Transverse colon (tissue), 4 donors: Measurements from ENCODE around the gene PLPP3.

Experiments
- POLR2AphosphoS5 ChIP-seq, 3 donors: sonication (generic); formaldehyde crosslinking; IDR thresholded peaks; one replicate each; pipeline ENCODE4 v1.6.1; 2016; ENCODE audit warnings: antibody characterized with exemption in 3 of 3
- TF ChIP-seq, protein P1 (sequence below), 5 experiments: fragments of 200-600 bp in 3 of 5; fragments of 450-650 bp in 2 of 5; sonication (generic) in 3 of 5; IDR thresholded peaks; 1 replicate in 2 of 5; 2 replicates in 3 of 5; pipeline ENCODE4 v1.5.1; 2016 to 2017; ENCODE audit warnings: antibody characterized with exemption in 5 of 5, inconsistent platforms in 3 of 5, mild to moderate bottlenecking in 2 of 5, moderate library complexity in 1 of 5

DNA sequence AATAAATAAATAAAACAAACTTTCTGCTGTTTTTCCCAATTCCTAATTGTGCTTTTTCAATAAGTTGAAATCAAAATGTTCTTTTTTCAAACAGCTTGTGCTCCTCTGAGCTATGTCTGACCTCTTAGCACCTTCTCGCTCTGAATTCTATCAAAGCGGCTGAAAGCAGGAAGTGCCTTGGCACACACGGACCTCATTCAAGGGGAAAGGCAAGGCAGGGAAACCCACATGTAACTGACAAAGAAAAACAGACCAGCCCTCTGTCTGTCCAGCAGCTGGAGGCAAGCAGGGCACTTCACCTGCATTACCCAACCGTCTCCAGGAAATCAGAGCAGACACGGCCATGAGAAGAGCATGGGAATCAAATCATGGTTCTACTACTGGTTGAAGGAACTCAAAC, 56.7 kb downstream of the PLPP3 start:
- TF ChIP-seq POLR2AphosphoS5 (IDR thresholded peaks at IDR 0.05) = no peak
- TF ChIP-seq, protein P1, sequence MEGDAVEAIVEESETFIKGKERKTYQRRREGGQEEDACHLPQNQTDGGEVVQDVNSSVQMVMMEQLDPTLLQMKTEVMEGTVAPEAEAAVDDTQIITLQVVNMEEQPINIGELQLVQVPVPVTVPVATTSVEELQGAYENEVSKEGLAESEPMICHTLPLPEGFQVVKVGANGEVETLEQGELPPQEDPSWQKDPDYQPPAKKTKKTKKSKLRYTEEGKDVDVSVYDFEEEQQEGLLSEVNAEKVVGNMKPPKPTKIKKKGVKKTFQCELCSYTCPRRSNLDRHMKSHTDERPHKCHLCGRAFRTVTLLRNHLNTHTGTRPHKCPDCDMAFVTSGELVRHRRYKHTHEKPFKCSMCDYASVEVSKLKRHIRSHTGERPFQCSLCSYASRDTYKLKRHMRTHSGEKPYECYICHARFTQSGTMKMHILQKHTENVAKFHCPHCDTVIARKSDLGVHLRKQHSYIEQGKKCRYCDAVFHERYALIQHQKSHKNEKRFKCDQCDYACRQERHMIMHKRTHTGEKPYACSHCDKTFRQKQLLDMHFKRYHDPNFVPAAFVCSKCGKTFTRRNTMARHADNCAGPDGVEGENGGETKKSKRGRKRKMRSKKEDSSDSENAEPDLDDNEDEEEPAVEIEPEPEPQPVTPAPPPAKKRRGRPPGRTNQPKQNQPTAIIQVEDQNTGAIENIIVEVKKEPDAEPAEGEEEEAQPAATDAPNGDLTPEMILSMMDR (IDR thresholded peaks at IDR 0.05) = no peak
